Neuronal stem cell (in vitro differentiated cells): ENCODE results near the gene HARS2.
A peak's percentile ranks its signal among the peaks of the same experiment; 100 is the strongest.
"Not testable (repeated sequence)": the region's sequence is repeated elsewhere in the genome, so short reads cannot be mapped to it uniquely, and the experiment has no call there.

Source experiments
- DNase-seq: peaks from one replicate; pipeline ENCODE4 v3.0.0-alpha.2; 2013; ENCODE audit warnings: low spot score
- H2AFZ ChIP-seq: one replicate; pipeline ENCODE4 v1.6.1; 2013; ENCODE audit warnings: mild to moderate bottlenecking, low read length, inconsistent platforms
- H2AK5ac ChIP-seq: 2 replicates; pipeline ENCODE4 v1.6.1; 2013; ENCODE audit warnings: low read depth, mild to moderate bottlenecking, inconsistent platforms, low read length, moderate library complexity, mixed read lengths
- H2BK120ac ChIP-seq: 2 replicates; pipeline ENCODE4 v1.6.1; 2013; ENCODE audit warnings: low read depth, mild to moderate bottlenecking, inconsistent platforms, low read length, moderate library complexity, mixed read lengths
- H2BK12ac ChIP-seq: one replicate; pipeline ENCODE4 v1.6.1; 2013; ENCODE audit warnings: low read length, inconsistent platforms
- H2BK15ac ChIP-seq: 2 replicates; pipeline ENCODE4 v1.6.1; 2013; ENCODE audit warnings: mild to moderate bottlenecking, low read length, inconsistent platforms, mixed read lengths
- H2BK5ac ChIP-seq: one replicate; pipeline ENCODE4 v1.6.1; 2013; ENCODE audit warnings: inconsistent platforms, mild to moderate bottlenecking, low read length, moderate library complexity
- H3K14ac ChIP-seq: one replicate; pipeline ENCODE4 v1.6.1; 2013; ENCODE audit warnings: low read length, inconsistent platforms
- H3K18ac ChIP-seq: 2 replicates; pipeline ENCODE4 v1.6.1; 2013; ENCODE audit warnings: low read length, inconsistent platforms
- H3K23ac ChIP-seq: 2 replicates; pipeline ENCODE4 v1.6.1; 2013; ENCODE audit warnings: low read depth, mild to moderate bottlenecking, mixed read lengths, low read length, inconsistent platforms; ENCODE audit not compliant: poor library complexity
- H3K27ac ChIP-seq: replicated peaks from 3 replicates; pipeline ENCODE4 v1.5.1; 2013; ENCODE audit warnings: low read length, inconsistent platforms
- H3K27me3 ChIP-seq, 3 experiments: 2 replicates each; pipeline ENCODE4 v1.6.1; 2013; ENCODE audit warnings: low read length in 3 of 3, mild to moderate bottlenecking in 2 of 3, inconsistent platforms in 1 of 3, low read depth in 1 of 3, mixed read lengths in 1 of 3, moderate library complexity in 1 of 3; ENCODE audit not compliant: control insufficient read depth in 3 of 3, insufficient read depth in 3 of 3
- H3K36me3 ChIP-seq, 2 donors: replicated peaks in 1 of 2; 2 replicates each; pipeline ENCODE4 v1.6.1; 2013; ENCODE audit warnings: low read length in 2 of 2; ENCODE audit not compliant: control insufficient read depth in 2 of 2, insufficient read depth in 2 of 2
- H3K4ac ChIP-seq: 2 replicates; pipeline ENCODE4 v1.6.1; 2013; ENCODE audit warnings: inconsistent platforms, mild to moderate bottlenecking, low read length, moderate library complexity
- H3K4me1 ChIP-seq, 2 donors: 1 replicate in 1 of 2; 2 replicates in 1 of 2; pipeline ENCODE4 v1.6.1; 2013; ENCODE audit warnings: low read length in 2 of 2, low read depth in 1 of 2; ENCODE audit not compliant: control insufficient read depth in 2 of 2, insufficient read depth in 1 of 2
- H3K4me2 ChIP-seq: one replicate; pipeline ENCODE4 v1.6.1; 2013; ENCODE audit warnings: mild to moderate bottlenecking, low read length, inconsistent platforms; ENCODE audit not compliant: insufficient read depth, poor library complexity, severe bottlenecking
- H3K4me3 ChIP-seq, 2 donors: 2 replicates each; pipeline ENCODE4 v1.5.1; 2013; ENCODE audit warnings: low read length in 2 of 2, mild to moderate bottlenecking in 2 of 2, inconsistent platforms in 1 of 2, moderate library complexity in 1 of 2
- H3K79me1 ChIP-seq: one replicate; pipeline ENCODE4 v1.6.1; 2013; ENCODE audit warnings: low read depth, mild to moderate bottlenecking, inconsistent platforms, low read length, moderate library complexity
- H3K9ac ChIP-seq: one replicate; pipeline ENCODE4 v1.6.1; 2013; ENCODE audit warnings: mild to moderate bottlenecking, low read depth, low read length, inconsistent platforms; ENCODE audit not compliant: poor library complexity
- H3K9me3 ChIP-seq, 2 donors: replicated peaks in 1 of 2; 2 replicates each; pipeline versions ENCODE3 to v1.6.1; 2013; ENCODE audit warnings: low read length in 2 of 2, mild to moderate bottlenecking in 2 of 2, inconsistent platforms in 1 of 2, low read depth in 1 of 2, mixed read lengths in 1 of 2, moderate library complexity in 1 of 2; ENCODE audit not compliant: control insufficient read depth in 2 of 2, insufficient read depth in 1 of 2
- H4K8ac ChIP-seq: one replicate; pipeline ENCODE4 v1.6.1; 2013; ENCODE audit warnings: low read depth, mild to moderate bottlenecking, inconsistent platforms, low read length, moderate library complexity
- H4K91ac ChIP-seq: one replicate; pipeline ENCODE4 v1.6.1; 2013; ENCODE audit warnings: low read length, low read depth, mild to moderate bottlenecking, inconsistent platforms; ENCODE audit not compliant: poor library complexity
- WGBS, 2 donors: extraction: QIAGEN DNeasy Blood & Tissue Kit; methylation state at CpG; one replicate each; pipeline ENCODE4 v1.1.7; 2013; ENCODE audit warnings: missing lambda C conversion rate in 2 of 2, mixed read lengths in 1 of 2; ENCODE audit not compliant: insufficient read length in 2 of 2, insufficient replicate concordance in 1 of 2; ENCODE audit errors: extremely low coverage in 2 of 2; 5-methylcytosine and 5-hydroxymethylcytosine counted together

Gene HARS2

DNA sequence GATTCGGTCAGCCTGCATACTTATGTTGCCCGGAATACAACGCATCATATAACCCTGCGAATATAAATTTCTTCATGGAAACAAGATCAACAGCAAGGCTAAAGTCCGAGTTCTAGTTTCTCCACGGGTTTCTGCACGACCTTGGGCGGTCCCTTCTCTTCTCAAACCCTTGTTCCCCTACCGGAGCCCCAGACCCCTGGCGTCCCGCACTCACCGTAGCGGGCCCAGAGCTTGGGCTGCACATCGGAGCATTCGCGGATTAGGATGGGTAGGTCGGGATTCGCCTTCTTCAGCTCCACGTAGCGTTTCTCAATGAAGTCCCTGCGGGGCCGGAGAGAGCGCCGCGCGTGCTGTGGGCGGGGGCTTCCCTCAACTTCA is 44.2 kb upstream of the HARS2 start:
- Histone ChIP-seq H3K4me2 (peak overlapping the region; percentile 72), H2BK120ac (no peak overlapping the region), H3K4me3 (peak overlapping the region; percentile 60 to 95), H3K23ac (peak overlapping the region; percentile 76), H3K14ac (no peak overlapping the region), H3K9me3 (no peaks in the 10 kb centered on the region), H2AK5ac (no peak overlapping the region), H4K8ac (no peak overlapping the region), H2AFZ (peak overlapping the region; percentile 85), H3K4ac (no peak overlapping the region), H4K91ac (no peak overlapping the region), H2BK15ac (no peak overlapping the region), H3K4me1 (peaks cover 1 to 3% of the 10 kb centered on the region in 2 donors), H3K79me1 (peaks cover 10% of the 10 kb centered on the region), H3K27ac (no peak overlapping the region), H3K9ac (peak overlapping the region; percentile 99), H3K18ac (peak overlapping the region; percentile 91), H3K27me3 (no peaks in the 10 kb centered on the region), H3K36me3 (peaks cover 34 to 69% of the 10 kb centered on the region in 2 donors), H2BK12ac (no peak overlapping the region), H2BK5ac (no peak overlapping the region)
- WGBS, 2 donors: no CpG with 5 or more reads among the region's 27 CpGs
- no peak for DNase-seq

DNA sequence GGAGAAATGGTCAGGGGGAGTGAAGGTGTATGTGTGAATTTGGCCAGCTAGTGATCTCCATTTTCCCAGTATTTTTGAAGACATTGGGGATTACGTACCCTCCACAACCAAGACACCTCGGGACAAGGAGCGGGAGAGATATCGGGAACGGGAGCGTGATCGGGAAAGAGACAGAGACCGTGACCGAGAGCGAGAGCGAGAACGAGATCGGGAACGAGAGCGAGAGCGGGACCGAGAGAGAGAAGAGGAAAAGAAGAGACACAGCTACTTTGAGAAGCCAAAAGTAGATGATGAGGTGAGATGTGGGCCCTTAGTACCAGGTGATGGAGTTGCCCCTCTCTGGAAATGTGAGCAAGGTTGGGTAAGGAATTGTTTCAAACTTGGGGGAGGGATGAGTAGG is 32.4 kb upstream of the HARS2 start:
- Histone ChIP-seq H3K14ac (no peak overlapping the region), H3K27me3 (no peaks in the 10 kb centered on the region), H3K36me3 (peaks cover 45 to 96% of the 10 kb centered on the region in 2 donors), H3K4me1 (no peaks in the 10 kb centered on the region), H3K4me3 (no peak overlapping the region), H2BK120ac (no peak overlapping the region), H2BK5ac (no peak overlapping the region), H2AK5ac (no peak overlapping the region), H2BK12ac (no peak overlapping the region), H3K79me1 (no peaks in the 10 kb centered on the region), H2AFZ (no peak overlapping the region), H2BK15ac (no peak overlapping the region), H3K4me2 (no peak overlapping the region), H3K9me3 (no peaks in the 10 kb centered on the region), H3K27ac (no peak overlapping the region), H3K23ac (no peak overlapping the region), H3K9ac (no peak overlapping the region), H3K18ac (no peak overlapping the region), H4K91ac (no peak overlapping the region), H3K4ac (no peak overlapping the region), H4K8ac (no peak overlapping the region)
- DNase-seq: no peak
- WGBS, 2 donors: 100% methylated on average over 10 of the region's 17 CpGs; no CpG with 5 or more reads in 1 of the 2 donors

DNA sequence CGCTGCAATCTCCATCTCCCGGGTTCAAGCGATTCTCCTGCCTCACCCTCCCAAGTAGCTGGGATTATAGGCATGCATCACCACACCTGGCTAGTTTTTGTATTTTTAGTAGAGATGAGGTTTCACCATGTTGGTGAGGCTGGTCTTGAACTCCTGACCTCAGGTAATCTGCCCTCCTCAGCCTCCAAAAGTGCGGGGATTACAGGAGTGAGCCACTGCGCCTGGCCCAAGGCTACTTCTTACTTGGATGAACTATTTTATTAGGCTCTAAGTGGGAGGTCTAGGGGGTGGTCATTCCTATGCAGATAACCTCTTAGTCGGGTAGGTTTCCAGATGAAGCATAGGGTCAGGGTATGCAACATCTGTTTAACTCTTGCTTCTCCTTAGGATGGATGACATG is 30.9 kb upstream of the HARS2 start:
- not testable (repeated sequence) for H2BK5ac ChIP-seq, H2BK12ac ChIP-seq, H2BK15ac ChIP-seq, H3K9ac ChIP-seq, H3K4ac ChIP-seq, H4K8ac ChIP-seq, H3K18ac ChIP-seq, H3K27me3 ChIP-seq, H3K9me3 ChIP-seq, H3K4me3 ChIP-seq, H3K14ac ChIP-seq, DNase-seq, H2AFZ ChIP-seq, H3K79me1 ChIP-seq, H3K23ac ChIP-seq, H4K91ac ChIP-seq, H3K27ac ChIP-seq, H2BK120ac ChIP-seq, H3K4me1 ChIP-seq, H2AK5ac ChIP-seq, H3K4me2 ChIP-seq
- peaks cover 40 to 81% of the 10 kb centered on the region in 2 donors for H3K36me3 ChIP-seq
- WGBS, 2 donors: no CpG with 5 or more reads among the region's 6 CpGs

DNA sequence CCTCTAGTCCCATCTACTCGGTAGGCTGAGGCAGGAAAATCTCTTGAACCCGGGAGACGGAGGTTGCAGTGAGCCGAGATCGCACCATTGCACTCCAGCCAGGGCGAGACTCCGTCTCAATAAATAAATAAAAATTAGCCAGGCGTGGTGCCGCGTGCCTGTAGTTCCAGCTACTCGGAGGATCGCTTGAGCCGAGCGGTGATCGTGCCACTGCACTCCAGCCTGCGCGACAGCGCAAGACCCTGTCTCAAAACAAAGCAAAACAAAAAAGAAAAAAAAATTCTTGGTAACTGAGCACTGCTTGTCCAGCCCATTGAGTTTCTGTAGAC is 27.3 kb upstream of the HARS2 start:
- Histone ChIP-seq H2BK5ac (no peak overlapping the region), H2AK5ac (no peak overlapping the region), H2BK15ac (no peak overlapping the region), H3K27me3 (no peaks in the 10 kb centered on the region), H3K36me3 (peaks cover 35 to 71% of the 10 kb centered on the region in 2 donors), H3K18ac (no peak overlapping the region), H3K4me1 (peaks cover 0 to 2% of the 10 kb centered on the region in 2 donors), H2BK12ac (no peak overlapping the region), H3K79me1 (no peaks in the 10 kb centered on the region), H3K14ac (no peak overlapping the region), H3K4me2 (peak overlapping the region; percentile 90), H4K91ac (no peak overlapping the region), H3K9ac (peak overlapping the region; percentile 93), H2AFZ (peak overlapping the region; percentile 86), H3K4ac (no peak overlapping the region), H3K4me3 (peak overlapping the region; percentile 89 to 95), H3K27ac (no peak overlapping the region), H3K9me3 (no peaks in the 10 kb centered on the region), H4K8ac (no peak overlapping the region), H3K23ac (no peak overlapping the region), H2BK120ac (no peak overlapping the region)
- WGBS, 2 donors: no CpG with 5 or more reads among the region's 18 CpGs
- DNase-seq: no peak
